ENCODE measurements around the gene SRC.

Gene SRC

DNA sequence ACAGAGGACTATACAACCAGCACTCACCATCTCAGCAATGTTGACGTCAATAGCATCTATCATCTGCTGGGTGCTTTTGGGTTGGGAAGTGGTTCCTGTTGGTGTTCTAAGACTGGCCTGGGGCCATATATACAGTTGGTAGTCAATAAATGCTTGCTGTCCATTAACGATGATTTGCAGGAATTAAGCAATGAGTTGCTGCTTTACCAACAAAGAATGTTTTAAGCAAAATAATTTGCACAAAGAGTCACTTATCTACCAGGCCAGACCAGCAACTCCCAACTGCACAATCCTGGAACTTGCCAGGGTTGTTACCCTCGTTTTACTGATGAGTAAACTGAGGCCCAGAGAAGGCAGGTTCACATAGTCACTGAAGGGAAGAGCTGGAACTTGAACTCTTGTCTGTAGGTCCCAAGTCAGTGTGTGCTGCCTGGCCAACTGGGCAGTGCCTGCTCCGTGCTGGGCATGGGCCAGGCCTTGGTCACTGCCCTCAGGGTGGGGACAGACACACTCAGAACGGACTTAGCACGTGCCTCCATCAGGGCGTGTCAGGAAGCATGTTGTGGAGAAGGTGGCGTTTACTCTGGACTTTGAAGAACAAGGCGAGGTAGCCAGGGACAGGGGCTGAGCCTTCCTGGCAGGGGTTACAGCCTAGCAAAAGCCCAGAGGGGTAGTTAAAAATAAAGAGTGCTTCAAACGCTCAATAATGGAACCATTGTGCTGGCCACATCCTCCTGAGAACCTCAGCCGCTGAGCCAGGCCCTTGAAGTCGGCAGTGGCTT lies 2.5 kb upstream of the SRC start:
- TF ChIP-seq JUND (IDR thresholded peaks at IDR 0.05; ENCODE audit: low read depth): no peak
- in situ Hi-C loops (cut with HindIII; ENCODE audit: low pct_unique_long_range_greater_than_20kb, low sequenced_read_pairs): no loop called here
- DNase-seq (ENCODE audit: low read depth in 1 of 2, low spot score in 1 of 2): peak in 1 of 2 experiments; percentile 63

DNA sequence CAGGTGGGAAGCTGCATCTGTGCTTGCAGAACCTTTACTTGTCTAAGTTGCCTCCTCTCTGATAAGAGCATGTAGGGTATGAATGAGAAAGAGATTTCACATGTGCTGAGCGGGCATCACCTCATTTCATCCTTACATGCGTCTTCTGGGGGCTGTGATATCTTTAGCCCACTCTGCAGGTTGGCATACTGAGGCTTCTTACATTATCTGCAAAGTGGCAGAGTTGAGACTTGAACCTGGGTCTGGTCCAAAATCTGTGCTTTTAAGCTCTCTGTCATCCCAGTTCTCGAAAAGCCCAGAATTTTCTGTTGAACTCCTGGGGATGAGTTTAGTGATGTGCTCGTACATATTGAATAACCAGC lies 2.0 kb upstream of the SRC start:
- no peak for DNase-seq (ENCODE audit: low read depth in 1 of 2, low spot score in 1 of 2)

DNA sequence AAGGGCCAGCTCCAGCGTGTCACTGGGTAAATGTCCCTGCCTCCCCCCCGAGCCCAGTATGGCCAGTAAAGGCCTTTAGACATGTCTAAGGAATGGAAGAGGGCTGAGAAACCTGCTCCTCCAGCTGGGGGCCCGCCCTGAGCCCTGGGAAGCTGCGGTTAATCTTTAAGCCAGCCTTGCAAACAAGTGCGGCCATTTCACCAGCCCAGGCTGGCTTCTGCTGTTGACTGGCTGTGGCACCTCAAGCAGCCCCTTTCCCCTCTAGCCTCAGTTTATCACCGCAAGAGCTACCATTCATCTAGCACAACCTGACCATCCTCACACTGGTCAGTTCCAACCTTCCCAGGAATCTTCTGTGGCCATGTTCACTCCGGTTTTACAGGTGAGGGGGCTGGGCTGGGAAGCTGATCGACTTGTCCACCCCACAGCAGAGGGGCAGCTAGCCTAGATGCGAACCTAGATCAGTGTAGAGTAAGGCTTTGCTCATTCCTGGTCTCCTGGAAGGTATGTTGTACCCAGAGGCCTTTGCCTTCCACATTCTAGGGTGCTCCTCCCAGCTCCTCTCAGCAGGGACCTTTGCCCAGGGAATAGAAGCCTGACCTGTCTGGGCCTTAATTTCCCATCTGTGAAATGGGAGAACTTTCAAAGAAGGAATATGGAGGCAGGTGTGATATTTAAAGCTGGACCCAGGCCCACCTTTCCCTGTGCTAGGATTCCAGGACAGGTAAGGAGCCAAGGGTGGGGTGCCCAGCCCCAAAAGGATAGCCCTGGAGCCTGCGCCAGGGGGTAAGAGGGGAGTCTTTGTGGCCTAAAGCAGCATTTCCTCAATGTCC lies 1.2 kb upstream of the SRC start:
- no peak for TF ChIP-seq JUND (IDR thresholded peaks at IDR 0.05; ENCODE audit: low read depth)
- in situ Hi-C loops (cut with HindIII; ENCODE audit: low pct_unique_long_range_greater_than_20kb, low sequenced_read_pairs): no loop called here
- peak; percentile 60 to 95 for DNase-seq (ENCODE audit: low read depth in 1 of 2, low spot score in 1 of 2)

More for the DNA sequence above, 2.0 kb upstream of the SRC start:
- no peak for TF ChIP-seq JUND (IDR thresholded peaks at IDR 0.05; ENCODE audit: low read depth)
- in situ Hi-C loops (cut with HindIII; ENCODE audit: low pct_unique_long_range_greater_than_20kb, low sequenced_read_pairs): no loop called here

GRCh38 chr20:37346236-37346534 lies 245 bp downstream of the SRC start:
- no peak for DNase-seq (ENCODE audit: low read depth in 1 of 2, low spot score in 1 of 2)
- no peak for TF ChIP-seq JUND (IDR thresholded peaks at IDR 0.05; ENCODE audit: low read depth)
- in situ Hi-C loops (cut with HindIII; ENCODE audit: low pct_unique_long_range_greater_than_20kb, low sequenced_read_pairs): no loop called here

DNA sequence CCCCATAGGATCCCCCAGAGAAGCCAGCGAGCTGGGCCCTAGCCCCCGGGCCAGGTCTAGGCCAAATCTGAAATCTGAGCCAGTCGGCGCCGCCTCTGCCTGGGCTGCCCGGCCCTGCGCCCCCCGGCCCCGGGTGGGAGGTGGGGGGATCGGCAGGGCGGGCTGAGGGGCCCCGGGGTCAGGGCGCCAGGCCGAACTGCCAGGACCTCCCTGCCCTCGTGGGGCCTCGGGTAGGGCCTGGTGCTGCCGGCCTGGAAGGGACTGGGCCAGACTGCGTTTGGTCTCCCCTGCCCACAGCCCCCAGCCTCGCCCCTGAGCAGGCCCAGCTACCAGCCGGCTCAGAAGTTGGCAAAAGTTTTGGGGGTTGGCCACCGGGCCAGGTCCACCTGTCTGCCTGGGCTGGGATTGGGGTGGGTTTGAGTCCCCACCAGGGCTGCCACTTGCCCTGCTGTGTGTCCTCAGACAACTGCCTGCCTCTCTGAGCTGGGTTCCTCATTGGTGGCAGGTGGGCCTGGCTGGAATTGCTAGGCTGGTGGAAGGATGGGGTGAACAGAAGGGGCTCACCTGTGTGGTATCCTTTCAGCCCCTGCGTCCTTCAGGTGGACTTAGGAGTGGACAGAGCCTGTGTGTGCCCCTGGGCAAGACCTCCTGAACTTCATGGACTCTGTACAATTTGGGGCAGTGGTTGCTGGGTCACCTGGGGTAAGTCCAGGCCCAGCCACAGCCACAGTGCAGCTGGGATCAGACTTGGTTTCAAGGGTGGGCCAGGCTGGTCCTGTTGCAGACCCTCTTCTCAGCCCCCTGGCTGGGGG lies 801 bp downstream of the SRC start:
- in situ Hi-C loops (cut with HindIII; ENCODE audit: low pct_unique_long_range_greater_than_20kb, low sequenced_read_pairs): no loop called here
- DNase-seq (ENCODE audit: low read depth in 1 of 2, low spot score in 1 of 2): no peak
- TF ChIP-seq JUND (IDR thresholded peaks at IDR 0.05; ENCODE audit: low read depth): no peak

DNA sequence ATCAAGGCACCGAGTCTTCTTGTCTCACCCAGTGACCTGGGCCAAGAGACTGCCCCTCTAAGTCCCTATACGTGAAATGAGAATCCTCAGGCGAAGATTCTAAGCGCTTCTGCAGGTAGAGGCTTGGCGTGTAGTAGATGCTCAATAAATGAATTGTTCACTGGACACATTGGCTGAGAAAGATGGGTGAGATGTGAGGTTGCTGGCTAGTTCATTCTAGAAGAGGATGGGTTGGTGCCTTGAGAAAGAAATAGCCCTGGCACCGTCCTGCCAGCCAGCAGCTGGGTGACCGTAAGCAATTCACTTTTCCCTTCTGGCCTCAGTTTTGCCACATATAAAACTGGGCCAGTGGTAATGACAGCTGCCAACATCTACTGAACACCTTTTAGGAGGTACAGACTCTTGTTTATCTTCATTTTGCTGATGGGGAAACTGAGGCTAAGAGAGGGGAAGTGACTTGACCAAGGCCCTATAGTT lies 1.4 kb downstream of the SRC start:
- in situ Hi-C loops (cut with HindIII; ENCODE audit: low pct_unique_long_range_greater_than_20kb, low sequenced_read_pairs): no loop called here
- DNase-seq (ENCODE audit: low read depth in 1 of 2, low spot score in 1 of 2): no peak
- TF ChIP-seq JUND (IDR thresholded peaks at IDR 0.05; ENCODE audit: low read depth): no peak

GRCh38 chr20:37347891-37348791 lies 2.2 kb downstream of the SRC start:
- no peak for TF ChIP-seq JUND (IDR thresholded peaks at IDR 0.05; ENCODE audit: low read depth)
- in situ Hi-C loops (cut with HindIII; ENCODE audit: low pct_unique_long_range_greater_than_20kb, low sequenced_read_pairs): no loop called here
- no peak for DNase-seq (ENCODE audit: low read depth in 1 of 2, low spot score in 1 of 2)

DNA sequence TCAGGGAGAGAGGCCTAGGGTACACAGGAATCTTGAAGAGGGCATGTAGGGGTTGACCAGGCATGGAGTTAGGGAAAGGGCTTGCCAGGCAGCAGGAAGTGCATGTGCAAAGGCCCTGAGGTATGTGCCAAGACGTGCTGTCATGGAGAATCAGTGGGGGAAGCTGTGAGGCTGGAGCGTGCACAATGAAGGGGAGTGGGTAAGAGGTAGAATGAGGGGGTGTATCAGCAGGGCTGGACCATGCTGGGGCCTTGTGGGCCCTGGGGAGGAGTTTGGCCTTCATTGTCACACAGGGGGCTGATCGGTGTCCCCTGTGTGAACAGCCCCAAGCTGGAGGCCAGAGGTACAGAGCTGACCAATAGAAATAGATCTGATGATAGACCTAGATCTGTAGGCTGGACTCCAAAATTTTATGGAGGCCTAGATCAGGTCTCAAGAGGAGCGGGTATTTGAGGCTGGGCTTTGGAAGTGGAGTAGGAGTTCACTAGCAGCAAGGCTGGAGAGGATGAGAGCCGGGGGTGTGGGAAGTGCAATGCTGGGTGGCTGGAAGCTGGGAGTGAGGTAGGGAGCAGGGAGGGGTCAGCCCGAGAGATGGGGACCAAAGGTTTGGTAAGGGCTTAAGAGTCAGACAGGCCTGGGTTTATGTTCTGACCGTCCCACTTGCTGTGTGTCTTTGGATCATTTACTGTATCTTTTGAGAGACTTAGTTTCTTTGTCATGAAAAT lies 3.0 kb downstream of the SRC start:
- TF ChIP-seq JUND (IDR thresholded peaks at IDR 0.05; ENCODE audit: low read depth): no peak
- in situ Hi-C loops (cut with HindIII; ENCODE audit: low pct_unique_long_range_greater_than_20kb, low sequenced_read_pairs): no loop called here
- no peak for DNase-seq (ENCODE audit: low read depth in 1 of 2, low spot score in 1 of 2)

DNA sequence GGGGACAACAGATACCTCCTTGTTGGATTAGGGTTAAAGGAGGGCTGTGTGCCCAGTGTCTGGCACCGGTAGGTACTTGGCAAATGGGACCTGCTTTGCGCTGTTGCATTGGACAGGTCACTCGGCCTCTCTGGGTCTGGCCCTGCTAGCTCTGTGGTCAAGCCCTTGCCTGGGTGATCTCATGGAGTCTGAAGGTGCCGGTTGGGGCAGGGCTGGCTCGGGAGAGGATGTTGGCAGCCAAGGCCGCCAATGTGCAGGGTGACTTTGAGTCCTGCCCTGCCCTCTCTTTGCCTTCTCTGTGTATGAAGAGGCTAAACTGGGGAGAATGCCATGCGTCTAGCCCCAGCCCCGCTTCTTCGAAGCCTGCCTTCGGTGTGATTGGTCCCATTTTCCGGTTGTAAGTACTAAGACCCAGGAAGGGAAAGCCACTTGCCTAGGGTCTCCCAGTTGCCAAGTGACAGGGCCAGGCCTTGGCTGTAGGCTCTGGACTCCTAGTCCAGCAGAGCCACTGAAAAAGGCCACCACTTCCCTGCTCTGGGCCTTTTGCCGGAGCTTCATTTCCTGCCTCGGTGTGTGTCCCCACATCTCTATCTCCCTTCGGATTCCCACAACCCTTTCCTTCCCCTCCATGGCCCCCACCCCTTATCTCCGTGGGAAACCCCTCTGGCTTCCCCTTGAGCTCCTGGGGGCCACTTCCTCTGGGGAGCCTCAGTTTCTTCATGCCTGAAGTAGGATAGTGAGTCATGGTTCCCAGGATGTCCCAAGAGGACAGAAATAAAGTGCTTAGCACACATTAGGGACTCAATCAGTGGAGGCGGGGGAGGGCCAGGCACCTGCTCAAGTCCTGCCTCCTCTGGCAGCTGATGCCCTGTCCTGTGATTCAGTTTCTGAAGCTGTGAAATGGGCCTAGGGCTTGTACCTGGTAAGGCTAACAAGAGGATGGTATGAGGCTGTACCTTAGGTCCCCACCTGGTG lies 3.9 kb downstream of the SRC start:
- in situ Hi-C loops (cut with HindIII; ENCODE audit: low pct_unique_long_range_greater_than_20kb, low sequenced_read_pairs): no loop called here
- TF ChIP-seq JUND (IDR thresholded peaks at IDR 0.05; ENCODE audit: low read depth): no peak
- peak in 1 of 2 experiments; percentile 25 for DNase-seq (ENCODE audit: low read depth in 1 of 2, low spot score in 1 of 2)

Measured in T47D (cell line).